ENCODE measurements around the gene CALHM2.

- TF ChIP-seq CTCF (IDR thresholded peaks at IDR 0.05) (no peak), POLR2A (IDR thresholded peaks at IDR 0.05) (no peak), POLR2AphosphoS5 (IDR thresholded peaks at IDR 0.05) (no peak)
Measured at GRCh38 chr10:103472005-103472404, 19.8 kb upstream of the CALHM2 start.

Measured in breast epithelium (tissue), 3 donors.